ENCODE results near the gene MED27. TPM values are rescaled to one million over a fixed set of nuclear protein-coding genes. Genes with fewer than 3 reads are reported as not detected.

The MED27 gene
- total RNA-seq, 2 donors from 2014 or later = 19.2 to 28.9 TPM

- Mint-ChIP-seq H3K27ac (no peak overlapping the region), H3K36me3 (ENCODE audit: low read depth) (peaks cover 4% of the 10 kb centered on the region), H3K27me3 (no peaks in the 10 kb centered on the region), H3K4me3 (no peak overlapping the region), H3K4me1 (peaks cover 4% of the 10 kb centered on the region)
- no peaks in the 10 kb centered on the region for H3K9me3 ChIP-seq (ENCODE audit: control insufficient read depth, low read length, poor library complexity, severe bottlenecking)
- DNase-seq (no peak), ATAC-seq (no peak)
These were observed 195.4 kb downstream of the MED27 start for GRCh38 chr9:131884222-131884621.

- Mint-ChIP-seq H3K27me3 (no peaks in the 10 kb centered on the region), H3K27ac (no peak overlapping the region), H3K4me3 (no peak overlapping the region), H3K36me3 (ENCODE audit: low read depth) (peaks cover 2% of the 10 kb centered on the region), H3K4me1 (peaks cover 14% of the 10 kb centered on the region)
- DNase-seq = no peak
- ATAC-seq = no peak
- H3K9me3 ChIP-seq (ENCODE audit: control insufficient read depth, low read length, poor library complexity, severe bottlenecking) = no peaks in the 10 kb centered on the region
These were observed 198.7 kb downstream of the MED27 start for GRCh38 chr9:131880833-131881583.

- H3K36me3 Mint-ChIP-seq (ENCODE audit: low read depth) = peaks cover 2% of the 10 kb centered on the region
- DNase-seq (no peak), ATAC-seq (no peak)
- peaks cover 15% of the 10 kb centered on the region for H3K4me1 Mint-ChIP-seq
- H3K27me3 Mint-ChIP-seq = no peaks in the 10 kb centered on the region
- H3K9me3 ChIP-seq (ENCODE audit: control insufficient read depth, low read length, poor library complexity, severe bottlenecking) = no peaks in the 10 kb centered on the region
- no peak overlapping the region for H3K27ac Mint-ChIP-seq
- H3K4me3 Mint-ChIP-seq = no peak overlapping the region
These were observed 199.8 kb downstream of the MED27 start for GRCh38 chr9:131879911-131880290.

DNA sequence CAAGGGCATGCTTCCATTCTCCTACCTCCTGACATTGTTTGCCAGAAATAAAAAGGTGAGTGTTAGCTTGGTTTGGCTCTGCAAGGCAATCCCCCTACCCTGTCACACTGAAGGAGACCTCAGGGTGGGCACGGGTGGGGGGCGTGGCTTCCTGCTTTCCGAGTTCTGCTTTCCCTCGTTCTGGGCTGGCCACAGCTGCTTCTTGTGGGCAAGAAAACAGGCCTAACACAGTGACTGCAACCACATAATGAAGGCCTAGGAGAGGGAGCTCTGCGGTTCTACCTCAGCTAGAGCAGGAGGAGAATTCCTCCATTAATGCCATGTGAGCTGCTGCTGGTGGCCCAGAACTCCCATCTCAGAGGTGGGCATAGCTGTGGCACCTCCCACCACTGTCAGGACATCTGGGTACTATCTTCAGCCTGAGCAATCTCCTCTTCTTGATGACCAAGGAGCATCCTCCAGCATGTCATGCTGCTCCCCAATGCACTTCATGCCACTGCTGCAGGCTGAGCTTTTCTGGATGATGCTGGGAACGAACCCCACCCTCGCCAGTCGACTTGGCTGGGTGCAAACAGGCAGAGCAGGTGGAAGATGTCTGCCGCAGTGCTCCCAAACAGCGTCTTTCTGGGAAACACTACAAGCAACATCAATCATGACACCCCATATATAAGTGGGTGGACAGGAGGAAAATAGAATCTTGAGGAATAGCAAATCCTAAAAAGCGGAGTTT is 200.3 kb downstream of the MED27 start:
- H3K4me1 Mint-ChIP-seq = peaks cover 15% of the 10 kb centered on the region
- no peak for DNase-seq
- no peak overlapping the region for H3K4me3 Mint-ChIP-seq
- no peaks in the 10 kb centered on the region for H3K9me3 ChIP-seq (ENCODE audit: control insufficient read depth, low read length, poor library complexity, severe bottlenecking)
- ATAC-seq = no peak
- H3K27ac Mint-ChIP-seq = no peak overlapping the region
- H3K36me3 Mint-ChIP-seq (ENCODE audit: low read depth) = peaks cover 2% of the 10 kb centered on the region
- no peaks in the 10 kb centered on the region for H3K27me3 Mint-ChIP-seq

DNA sequence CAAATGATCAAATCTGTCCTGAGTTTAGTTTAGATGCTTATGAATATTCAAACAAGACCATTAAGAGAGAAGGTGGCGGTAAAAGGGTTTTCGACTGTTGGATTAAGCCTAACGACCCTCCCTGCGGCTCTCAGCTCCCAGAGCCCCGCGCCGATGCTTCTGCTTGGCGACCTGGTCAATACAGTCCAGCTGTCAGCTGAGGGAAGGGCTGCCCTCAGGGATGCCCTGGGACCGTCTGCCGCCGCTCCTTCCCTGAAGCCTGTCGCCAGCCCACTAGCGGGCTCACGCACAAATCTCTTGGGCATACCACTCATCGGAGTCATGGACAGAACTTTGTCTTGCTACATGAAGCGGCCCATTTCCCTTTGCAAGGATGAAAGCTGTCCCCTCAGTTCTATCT is 203.2 kb downstream of the MED27 start:
- ATAC-seq (no peak), DNase-seq (no peak)
- Mint-ChIP-seq H3K4me3 (no peak overlapping the region), H3K4me1 (peaks cover 13% of the 10 kb centered on the region), H3K27ac (no peak overlapping the region), H3K27me3 (no peaks in the 10 kb centered on the region), H3K36me3 (ENCODE audit: low read depth) (peaks cover 2% of the 10 kb centered on the region)
- H3K9me3 ChIP-seq (ENCODE audit: control insufficient read depth, low read length, poor library complexity, severe bottlenecking) = no peaks in the 10 kb centered on the region

DNA sequence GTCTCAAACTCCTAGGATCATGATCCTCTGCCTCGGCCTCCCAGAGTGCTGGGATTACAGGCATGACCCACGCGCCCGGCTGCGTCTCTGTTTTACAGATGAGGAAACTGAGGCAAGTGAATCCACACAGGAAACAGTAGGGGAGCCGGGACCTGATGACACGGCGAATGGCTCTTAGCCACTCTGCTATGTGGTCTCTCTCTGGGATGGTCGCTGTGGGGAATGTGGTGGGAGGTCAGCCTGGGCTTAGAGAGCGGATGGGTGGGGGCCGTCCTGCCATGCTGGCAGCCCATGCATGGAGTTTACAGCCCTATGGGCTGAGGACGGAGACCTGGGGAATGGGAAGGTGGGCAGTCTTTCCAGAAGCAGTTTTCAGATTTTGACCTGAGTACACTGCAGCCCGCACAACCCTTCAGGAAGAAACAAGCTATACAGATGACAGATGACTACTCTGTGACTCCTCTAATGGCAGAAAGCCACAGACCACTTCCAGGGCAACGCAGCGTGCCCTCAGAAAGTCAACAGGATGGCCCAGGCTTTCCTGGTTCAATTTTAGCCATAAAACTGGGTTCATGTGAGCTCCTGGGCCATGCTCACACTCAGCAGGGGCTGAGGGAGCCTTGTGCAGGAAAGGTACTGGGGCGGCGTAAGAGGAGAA is 203.7 kb downstream of the MED27 start:
- no peak overlapping the region for H3K27ac Mint-ChIP-seq
- no peaks in the 10 kb centered on the region for H3K9me3 ChIP-seq (ENCODE audit: control insufficient read depth, low read length, poor library complexity, severe bottlenecking)
- H3K36me3 Mint-ChIP-seq (ENCODE audit: low read depth) = peaks cover 2% of the 10 kb centered on the region
- ATAC-seq (no peak), DNase-seq (no peak)
- H3K4me1 Mint-ChIP-seq = peaks cover 11% of the 10 kb centered on the region
- no peak overlapping the region for H3K4me3 Mint-ChIP-seq
- no peaks in the 10 kb centered on the region for H3K27me3 Mint-ChIP-seq

- no peak overlapping the region for H3K4me3 Mint-ChIP-seq
- H3K36me3 Mint-ChIP-seq (ENCODE audit: low read depth) = peaks cover 2% of the 10 kb centered on the region
- no peaks in the 10 kb centered on the region for H3K9me3 ChIP-seq (ENCODE audit: control insufficient read depth, low read length, poor library complexity, severe bottlenecking)
- H3K4me1 Mint-ChIP-seq = peaks cover 11% of the 10 kb centered on the region
- ATAC-seq (no peak), DNase-seq (no peak)
- H3K27me3 Mint-ChIP-seq = no peaks in the 10 kb centered on the region
- no peak overlapping the region for H3K27ac Mint-ChIP-seq
These were observed 204.6 kb downstream of the MED27 start for GRCh38 chr9:131874916-131875670.

- DNase-seq (no peak), ATAC-seq (no peak)
- Mint-ChIP-seq H3K4me1 (peaks cover 11% of the 10 kb centered on the region), H3K4me3 (no peak overlapping the region), H3K27ac (no peak overlapping the region), H3K27me3 (no peaks in the 10 kb centered on the region), H3K36me3 (ENCODE audit: low read depth) (peaks cover 2% of the 10 kb centered on the region)
- H3K9me3 ChIP-seq (ENCODE audit: control insufficient read depth, low read length, poor library complexity, severe bottlenecking) = no peaks in the 10 kb centered on the region
These were observed 205.2 kb downstream of the MED27 start for GRCh38 chr9:131874447-131874846.

DNA sequence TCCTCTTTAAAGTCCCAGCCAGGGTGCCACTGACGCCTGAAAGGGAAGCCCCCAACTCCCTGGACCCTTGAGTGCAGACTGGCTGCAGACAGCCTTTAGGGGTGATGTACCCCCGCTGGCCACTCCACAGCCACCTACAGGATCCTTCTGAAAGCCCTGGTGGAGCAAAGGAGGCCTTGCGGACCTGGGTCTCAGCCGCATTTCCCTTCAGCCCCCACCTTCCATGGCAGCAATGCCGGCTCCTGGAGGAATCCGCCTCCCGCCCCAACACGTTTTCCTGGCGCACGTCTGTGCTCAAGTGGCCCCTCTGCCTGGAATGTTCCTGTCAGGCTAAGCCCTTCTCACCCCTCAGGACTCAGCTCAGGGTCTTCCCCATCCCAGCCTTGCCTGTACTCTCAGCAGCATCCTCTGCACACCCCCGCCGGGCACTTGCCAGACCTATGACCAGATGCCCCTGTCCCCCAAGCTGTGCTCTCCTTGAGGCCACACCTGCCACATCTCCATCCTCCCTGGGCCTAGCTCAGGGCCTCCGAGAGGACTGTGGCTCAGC is 205.7 kb downstream of the MED27 start:
- no peak overlapping the region for H3K4me3 Mint-ChIP-seq
- H3K4me1 Mint-ChIP-seq = peaks cover 11% of the 10 kb centered on the region
- no peak for ATAC-seq
- H3K9me3 ChIP-seq (ENCODE audit: control insufficient read depth, low read length, poor library complexity, severe bottlenecking) = no peaks in the 10 kb centered on the region
- H3K36me3 Mint-ChIP-seq (ENCODE audit: low read depth) = peaks cover 2% of the 10 kb centered on the region
- DNase-seq = no peak
- H3K27me3 Mint-ChIP-seq = no peaks in the 10 kb centered on the region
- H3K27ac Mint-ChIP-seq = no peak overlapping the region

- no peak for DNase-seq
- H3K27me3 Mint-ChIP-seq = no peaks in the 10 kb centered on the region
- H3K9me3 ChIP-seq (ENCODE audit: control insufficient read depth, low read length, poor library complexity, severe bottlenecking) = no peaks in the 10 kb centered on the region
- no peak overlapping the region for H3K27ac Mint-ChIP-seq
- ATAC-seq = no peak
- peaks cover 9% of the 10 kb centered on the region for H3K4me1 Mint-ChIP-seq
- no peaks in the 10 kb centered on the region for H3K36me3 Mint-ChIP-seq (ENCODE audit: low read depth)
- H3K4me3 Mint-ChIP-seq = no peak overlapping the region
These were observed 206.3 kb downstream of the MED27 start for GRCh38 chr9:131873335-131873734.

DNA sequence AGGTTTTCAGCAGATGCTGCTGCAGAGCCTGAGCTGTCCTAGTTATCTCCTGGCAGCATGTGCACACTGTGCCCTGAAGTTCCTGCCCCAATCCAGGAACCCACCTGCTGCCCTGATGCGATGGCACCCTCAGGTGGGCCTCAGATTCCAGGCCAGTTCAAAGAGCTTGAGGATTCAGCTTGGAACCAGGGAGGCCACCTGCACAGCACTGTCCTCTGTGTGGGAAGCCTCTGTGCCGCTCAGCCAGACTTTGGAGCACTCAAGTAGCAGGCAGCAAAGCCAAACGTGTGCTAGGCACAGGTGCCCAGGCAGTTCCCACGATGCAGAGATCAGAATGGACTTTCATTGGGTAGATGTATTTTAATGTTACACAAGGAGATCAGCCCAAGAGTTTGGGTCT is 207.0 kb downstream of the MED27 start:
- ATAC-seq = no peak

GRCh38 chr9:131872006-131872405 is 207.7 kb downstream of the MED27 start:
- H3K9me3 ChIP-seq (ENCODE audit: control insufficient read depth, low read length, poor library complexity, severe bottlenecking) = no peaks in the 10 kb centered on the region
- ATAC-seq (no peak), DNase-seq (no peak)
- no peak overlapping the region for H3K4me3 Mint-ChIP-seq
- H3K36me3 Mint-ChIP-seq (ENCODE audit: low read depth) = peaks cover under 1% of the 10 kb centered on the region
- H3K27me3 Mint-ChIP-seq = no peaks in the 10 kb centered on the region
- peaks cover 8% of the 10 kb centered on the region for H3K4me1 Mint-ChIP-seq
- no peak overlapping the region for H3K27ac Mint-ChIP-seq

More for the DNA sequence above, 207.0 kb downstream of the MED27 start:
- peaks cover 9% of the 10 kb centered on the region for H3K4me1 Mint-ChIP-seq
- no peak overlapping the region for H3K27ac Mint-ChIP-seq
- no peak overlapping the region for H3K4me3 Mint-ChIP-seq
- no peaks in the 10 kb centered on the region for H3K36me3 Mint-ChIP-seq (ENCODE audit: low read depth)
- no peak for DNase-seq
- no peaks in the 10 kb centered on the region for H3K9me3 ChIP-seq (ENCODE audit: control insufficient read depth, low read length, poor library complexity, severe bottlenecking)
- no peaks in the 10 kb centered on the region for H3K27me3 Mint-ChIP-seq

- Mint-ChIP-seq H3K36me3 (ENCODE audit: low read depth) (peaks cover 3% of the 10 kb centered on the region), H3K4me3 (no peak overlapping the region), H3K4me1 (peaks cover 3% of the 10 kb centered on the region), H3K27me3 (no peaks in the 10 kb centered on the region), H3K27ac (no peak overlapping the region)
- no peaks in the 10 kb centered on the region for H3K9me3 ChIP-seq (ENCODE audit: control insufficient read depth, low read length, poor library complexity, severe bottlenecking)
- no peak for DNase-seq
- no peak for ATAC-seq
These were observed 209.5 kb downstream of the MED27 start for GRCh38 chr9:131870156-131870555.

All from T-helper 17 cell (primary cell).